ENCODE results near the gene AJM1.

Gene AJM1

DNA sequence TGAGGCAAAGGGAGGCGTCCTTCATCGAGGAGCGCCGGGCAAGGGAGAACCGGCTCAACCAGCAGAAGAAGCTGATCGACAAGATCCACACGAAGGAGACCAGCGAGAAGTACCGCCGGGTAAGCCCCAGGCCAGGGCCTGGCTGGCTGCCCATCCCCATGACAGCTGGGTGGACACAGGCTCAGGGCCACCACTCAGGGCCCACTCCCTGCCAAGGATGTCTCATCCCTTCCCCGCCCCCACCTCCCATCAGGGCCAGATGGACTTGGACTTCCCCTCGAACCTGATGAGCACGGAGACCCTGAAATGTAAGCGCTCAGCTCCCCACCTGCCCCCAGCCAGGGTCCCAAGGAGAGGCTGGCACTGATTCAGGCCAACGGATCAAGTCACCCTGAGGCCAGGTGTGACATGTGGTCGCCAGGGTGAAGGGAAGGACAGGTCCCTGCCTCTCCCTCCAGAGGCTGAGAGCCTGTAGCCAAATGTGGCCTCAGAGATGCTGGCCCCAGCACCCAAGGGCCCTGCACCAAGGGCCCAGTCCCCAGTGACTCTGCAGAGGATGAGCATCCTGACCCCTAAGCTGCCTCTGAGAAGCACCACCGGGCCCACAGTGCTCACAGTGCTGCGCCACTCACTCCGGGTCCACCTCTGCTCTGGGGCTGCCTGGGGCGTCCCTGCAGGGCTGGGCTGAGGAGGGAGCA lies 37.6 kb upstream of the AJM1 start:
- Mint-ChIP-seq H3K36me3 (ENCODE audit: low read depth) (peaks cover 2% of the 10 kb centered on the region), H3K4me3 (no peak overlapping the region), H3K9me3 (no peaks in the 10 kb centered on the region), H3K27me3 (peaks cover 19% of the 10 kb centered on the region), H3K27ac (no peak overlapping the region), H3K4me1 (peaks cover 31% of the 10 kb centered on the region)
- no peak for DNase-seq
- no peak for ATAC-seq

- DNase-seq = no peak
- Mint-ChIP-seq H3K27me3 (peaks cover 17% of the 10 kb centered on the region), H3K4me1 (peaks cover 34% of the 10 kb centered on the region), H3K4me3 (peak overlapping the region; percentile 6), H3K27ac (no peak overlapping the region), H3K36me3 (ENCODE audit: low read depth) (peaks cover 8% of the 10 kb centered on the region), H3K9me3 (no peaks in the 10 kb centered on the region)
- no peak for ATAC-seq
Measured at GRCh38 chr9:136805207-136805740, 37.0 kb upstream of the AJM1 start.

DNA sequence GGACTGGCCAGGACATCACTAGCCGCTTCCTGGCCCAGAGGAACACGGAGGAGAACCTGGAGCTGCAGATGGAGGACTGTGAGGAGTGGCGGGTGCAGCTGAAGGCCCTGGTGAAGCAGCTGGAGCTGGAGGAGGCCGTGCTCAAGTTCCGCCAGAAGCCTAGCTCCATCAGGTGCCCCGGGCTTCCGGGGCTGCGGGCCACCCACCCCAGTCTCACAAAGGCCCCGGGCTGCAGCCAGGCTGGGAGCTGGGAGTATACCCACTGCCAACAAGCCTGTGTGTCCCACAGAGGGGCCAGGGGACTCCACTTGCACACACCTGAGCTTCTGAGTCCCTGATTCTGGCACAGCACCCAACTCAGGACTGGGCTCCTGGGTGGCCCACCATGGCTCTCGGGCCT lies 36.2 kb upstream of the AJM1 start:
- no peaks in the 10 kb centered on the region for H3K9me3 Mint-ChIP-seq
- peaks cover 31% of the 10 kb centered on the region for H3K4me1 Mint-ChIP-seq
- peaks cover 12% of the 10 kb centered on the region for H3K36me3 Mint-ChIP-seq (ENCODE audit: low read depth)

DNA sequence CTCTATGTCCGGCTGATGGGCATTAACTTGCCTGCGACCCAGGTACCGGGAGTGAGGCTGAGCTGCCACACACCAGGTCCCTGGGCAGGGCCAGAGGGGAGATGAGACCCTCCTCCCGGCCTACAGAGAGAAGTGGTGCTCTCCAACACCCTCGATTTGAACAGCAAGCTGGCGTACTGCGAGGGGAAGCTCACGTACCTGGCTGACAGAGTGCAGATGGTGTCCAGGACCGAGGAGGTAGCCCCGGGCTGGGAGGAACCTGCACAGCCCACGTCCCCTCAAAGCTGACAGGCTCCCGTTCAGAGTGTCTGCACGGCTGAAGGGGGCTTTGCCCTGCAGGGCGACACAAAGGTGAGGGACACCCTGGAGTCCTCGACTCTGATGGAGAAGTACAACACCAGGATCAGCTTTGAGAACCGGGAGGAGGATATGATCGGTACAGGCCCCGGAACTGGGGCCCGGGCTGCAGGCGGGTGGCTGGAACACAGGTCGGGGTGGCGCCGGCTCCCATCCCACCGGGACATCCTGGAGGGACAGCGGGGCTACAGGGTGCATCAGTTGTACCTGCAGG lies 35.6 kb upstream of the AJM1 start:
- Mint-ChIP-seq H3K27me3 (peaks cover 6% of the 10 kb centered on the region), H3K27ac (peak overlapping the region; percentile 89), H3K9me3 (no peaks in the 10 kb centered on the region), H3K36me3 (ENCODE audit: low read depth) (peaks cover 12% of the 10 kb centered on the region), H3K4me3 (peak overlapping the region; percentile 85), H3K4me1 (peaks cover 29% of the 10 kb centered on the region)
- ATAC-seq = no peak
- DNase-seq = no peak

More for the DNA sequence above, 36.2 kb upstream of the AJM1 start:
- ATAC-seq (no peak), DNase-seq (no peak)
- Mint-ChIP-seq H3K27me3 (peaks cover 10% of the 10 kb centered on the region), H3K27ac (no peak overlapping the region), H3K4me3 (peak overlapping the region; percentile 85)

GRCh38 chr9:136807281-136808074 lies 34.8 kb upstream of the AJM1 start, which contains the start of gene RABL6:
Gene RABL6 (plus strand): TSS chr9:136807948. CDS start chr9:136808197, 249 bp downstream.
- Mint-ChIP-seq H3K36me3 (ENCODE audit: low read depth) (peaks cover 12% of the 10 kb centered on the region), H3K9me3 (no peaks in the 10 kb centered on the region), H3K4me1 (peaks cover 29% of the 10 kb centered on the region), H3K27me3 (no peaks in the 10 kb centered on the region), H3K27ac (peak within 1 kb of the TSS; percentile 89), H3K4me3 (peak within 1 kb of the TSS; percentile 85)
- ATAC-seq (peak; percentile 85), DNase-seq (peak; percentile 83)

GRCh38 chr9:136808075-136808805 lies 34.0 kb upstream of the AJM1 start:
- Mint-ChIP-seq H3K27ac (peak overlapping the region; percentile 62), H3K36me3 (ENCODE audit: low read depth) (peaks cover 18% of the 10 kb centered on the region), H3K27me3 (no peaks in the 10 kb centered on the region), H3K4me1 (peaks cover 36% of the 10 kb centered on the region), H3K9me3 (no peaks in the 10 kb centered on the region), H3K4me3 (peak overlapping the region; percentile 78)
- peak; percentile 11 for ATAC-seq
- DNase-seq = peak; percentile 51

- peak overlapping the region; percentile 62 for H3K27ac Mint-ChIP-seq
- ATAC-seq = no peak
- peak overlapping the region; percentile 78 for H3K4me3 Mint-ChIP-seq
- H3K27me3 Mint-ChIP-seq = no peaks in the 10 kb centered on the region
- no peaks in the 10 kb centered on the region for H3K9me3 Mint-ChIP-seq
- H3K36me3 Mint-ChIP-seq (ENCODE audit: low read depth) = peaks cover 22% of the 10 kb centered on the region
- peaks cover 38% of the 10 kb centered on the region for H3K4me1 Mint-ChIP-seq
- DNase-seq = no peak
Measured at GRCh38 chr9:136808806-136809158, 33.5 kb upstream of the AJM1 start.

GRCh38 chr9:136814725-136815421 lies 27.4 kb upstream of the AJM1 start:
- Mint-ChIP-seq H3K36me3 (ENCODE audit: low read depth) (peaks cover 34% of the 10 kb centered on the region), H3K27me3 (no peaks in the 10 kb centered on the region), H3K4me1 (peaks cover 24% of the 10 kb centered on the region), H3K9me3 (no peaks in the 10 kb centered on the region), H3K27ac (no peak overlapping the region), H3K4me3 (no peak overlapping the region)
- no peak for DNase-seq
- no peak for ATAC-seq

- Mint-ChIP-seq H3K4me3 (no peak overlapping the region), H3K36me3 (ENCODE audit: low read depth) (peaks cover 30% of the 10 kb centered on the region), H3K4me1 (peaks cover 21% of the 10 kb centered on the region), H3K9me3 (no peaks in the 10 kb centered on the region), H3K27me3 (no peaks in the 10 kb centered on the region), H3K27ac (no peak overlapping the region)
- ATAC-seq = no peak
- no peak for DNase-seq
Measured at GRCh38 chr9:136815422-136815782, 26.9 kb upstream of the AJM1 start.

GRCh38 chr9:136820971-136821825 lies 21.1 kb upstream of the AJM1 start:
- H3K27me3 Mint-ChIP-seq = no peaks in the 10 kb centered on the region
- no peak overlapping the region for H3K4me3 Mint-ChIP-seq

DNA sequence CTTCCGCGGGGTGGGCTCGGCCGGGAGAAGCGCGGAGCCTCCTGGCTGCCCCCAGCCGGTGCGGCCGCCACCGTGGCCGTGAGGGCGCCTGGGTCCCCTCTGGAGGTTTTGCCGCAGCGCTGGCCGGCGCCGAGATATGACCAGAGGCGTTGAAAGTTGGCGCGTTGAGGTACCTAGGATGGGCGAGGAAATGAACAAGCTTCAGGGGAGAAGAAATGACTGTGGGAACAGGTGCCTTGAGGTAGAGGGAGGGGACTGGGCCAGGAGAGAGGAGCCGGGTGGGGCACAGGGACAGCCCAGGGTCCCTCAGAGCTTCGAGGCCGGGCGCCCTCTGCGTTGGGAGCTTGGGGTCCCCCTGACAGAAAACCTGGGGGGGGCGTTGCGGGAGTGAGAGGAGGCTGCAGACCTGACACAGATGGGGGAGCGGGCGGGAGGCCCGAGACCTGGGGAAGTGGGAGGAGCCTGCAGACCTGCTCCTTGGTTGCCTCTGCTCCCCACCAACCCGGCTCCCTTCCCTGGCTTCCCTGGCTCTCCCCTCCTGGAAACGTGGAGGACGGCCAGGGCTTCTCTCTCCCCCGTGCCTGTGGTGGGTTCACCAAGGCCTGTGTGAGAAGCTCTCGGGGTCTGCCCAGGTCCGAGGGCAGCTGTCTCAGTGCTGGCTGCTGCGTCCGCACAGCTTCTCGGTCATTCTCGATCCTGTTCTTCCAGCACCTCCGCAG lies 20.3 kb upstream of the AJM1 start:
- Mint-ChIP-seq H3K4me3 (no peak overlapping the region), H3K4me1 (peaks cover 5% of the 10 kb centered on the region), H3K27me3 (no peaks in the 10 kb centered on the region), H3K36me3 (ENCODE audit: low read depth) (peaks cover 8% of the 10 kb centered on the region), H3K9me3 (no peaks in the 10 kb centered on the region), H3K27ac (no peak overlapping the region)
- no peak for DNase-seq
- no peak for ATAC-seq

More at GRCh38 chr9:136820971-136821825, 21.1 kb upstream of the AJM1 start:
- no peak overlapping the region for H3K27ac Mint-ChIP-seq
- DNase-seq (no peak), ATAC-seq (no peak)
- no peaks in the 10 kb centered on the region for H3K9me3 Mint-ChIP-seq
- H3K4me1 Mint-ChIP-seq = peaks cover 5% of the 10 kb centered on the region
- peaks cover 12% of the 10 kb centered on the region for H3K36me3 Mint-ChIP-seq (ENCODE audit: low read depth)

DNA sequence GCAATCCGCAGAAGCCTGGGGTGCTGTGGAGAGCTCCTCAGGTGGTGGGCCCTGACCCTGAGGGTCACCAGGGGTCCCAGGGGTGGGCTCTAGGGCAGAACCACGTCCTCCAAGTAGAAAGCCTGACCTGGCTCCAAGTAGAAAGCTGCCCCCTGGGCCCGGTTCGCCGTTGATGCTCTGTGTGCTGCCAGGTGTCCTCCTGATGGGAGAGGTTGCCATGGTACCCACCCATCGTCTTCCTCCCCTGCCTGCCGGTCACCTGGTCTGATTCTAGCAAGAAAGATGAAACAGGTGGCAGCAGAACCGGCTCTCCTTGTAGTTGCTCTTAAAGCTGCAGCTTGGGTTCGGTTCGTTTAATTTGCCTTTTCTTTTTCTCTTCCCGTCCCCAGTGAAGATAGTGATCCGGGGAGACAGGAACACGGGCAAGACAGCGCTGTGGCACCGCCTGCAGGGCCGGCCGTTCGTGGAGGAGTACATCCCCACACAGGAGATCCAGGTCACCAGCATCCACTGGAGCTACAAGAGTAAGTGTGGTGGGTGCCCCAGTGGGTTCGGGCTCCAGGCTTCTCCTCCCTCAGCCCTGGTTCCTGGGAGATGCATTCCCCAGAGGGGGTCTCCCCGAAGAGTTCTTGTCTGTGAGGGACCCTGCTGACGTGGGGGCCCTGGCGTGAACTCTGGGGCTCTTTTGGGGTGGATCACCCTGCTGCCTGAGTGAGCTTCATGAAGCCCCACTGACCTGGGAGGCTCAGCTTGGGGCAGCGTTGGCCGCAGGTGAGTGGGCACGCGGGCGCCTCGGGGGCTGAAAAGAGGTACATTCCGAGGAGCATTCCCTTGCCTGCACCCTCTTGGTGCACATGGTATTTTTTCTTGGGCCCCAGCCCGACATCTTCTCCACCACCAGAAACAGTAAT lies 18.9 kb upstream of the AJM1 start:
- H3K27ac Mint-ChIP-seq = no peak overlapping the region
- H3K4me1 Mint-ChIP-seq = peaks cover 4% of the 10 kb centered on the region
- H3K9me3 Mint-ChIP-seq = no peaks in the 10 kb centered on the region
- no peak overlapping the region for H3K4me3 Mint-ChIP-seq
- DNase-seq = no peak
- peaks cover 5% of the 10 kb centered on the region for H3K36me3 Mint-ChIP-seq (ENCODE audit: low read depth)
- H3K27me3 Mint-ChIP-seq = no peaks in the 10 kb centered on the region
- ATAC-seq = no peak

Data from activated naive CD8-positive, alpha-beta T cell treated with anti-CD3 and anti-CD28 coated beads, Interleukin-2, amount 50 U/mL, for 24 hours (primary cell).